IMR-90 (cell line): ENCODE results near the gene INA. TPM values are rescaled to one million over a fixed set of nuclear protein-coding genes. Genes with fewer than 3 reads are reported as not detected.

ENCODE experiments used
- ATAC-seq: fragments of 200-7000 bp; cut with Tn5 transposase; 2 replicates; pipeline ENCODE4 v1.9.1; 2020; ENCODE audit warnings: low read depth, mild to moderate bottlenecking, moderate library complexity
- BruUV-seq: library from RNA; stranded (reverse); fragments of 400-500 nt; replicated peaks from 2 replicates; lab custom pipeline; 2021; lab: Mats Ljungman, UMichigan
- CTCF ChIA-PET: fragments of 300-600 bp; formaldehyde crosslinking; extraction: SDS; loops from one replicate; lab custom pipeline; 2021; ENCODE audit warnings: antibody characterized with exemption; lab: Yijun Ruan, JAX
- POLR2A ChIA-PET: fragments of 300-600 bp; sonication (Branson Sonifier 250); formaldehyde crosslinking; loops from one replicate; lab custom pipeline; 2022; ENCODE audit warnings: antibody characterized with exemption; ENCODE audit not compliant: unreplicated experiment; lab: Charles Lee
- DNase-seq: peaks from one replicate; pipeline ENCODE4 v3.0.0; 2013
- H2AFZ ChIP-seq: replicated peaks from 2 replicates; pipeline ENCODE3; 2013; ENCODE audit warnings: low read length, mild to moderate bottlenecking; ENCODE audit not compliant: poor library complexity
- H2AK5ac ChIP-seq: 2 replicates; pipeline ENCODE4 v1.6.1; 2013; ENCODE audit warnings: low read depth, low read length, inconsistent platforms
- H2AK9ac ChIP-seq: replicated peaks from 2 replicates; pipeline ENCODE3; 2013; ENCODE audit warnings: mild to moderate bottlenecking, low read depth, low read length, moderate library complexity; ENCODE audit not compliant: poor library complexity
- H2BK120ac ChIP-seq: 2 replicates; pipeline ENCODE4 v1.6.1; 2013; ENCODE audit warnings: low read depth, low read length, inconsistent platforms
- H2BK15ac ChIP-seq: 3 replicates; pipeline ENCODE4 v1.6.1; 2013; ENCODE audit warnings: low read depth, low read length, inconsistent platforms
- H2BK20ac ChIP-seq: 2 replicates; pipeline ENCODE4 v1.6.1; 2013; ENCODE audit warnings: low read depth, mild to moderate bottlenecking, inconsistent platforms, low read length, moderate library complexity
- H2BK5ac ChIP-seq: 2 replicates; pipeline ENCODE4 v1.6.1; 2013; ENCODE audit warnings: mild to moderate bottlenecking, low read depth, low read length, inconsistent platforms; ENCODE audit not compliant: poor library complexity, severe bottlenecking
- H3K14ac ChIP-seq: replicated peaks from 2 replicates; pipeline ENCODE4 v1.6.1; 2013; ENCODE audit warnings: low read depth, low read length, inconsistent platforms
- H3K18ac ChIP-seq: 2 replicates; pipeline ENCODE4 v1.6.1; 2013; ENCODE audit warnings: low read depth, low read length, control low read depth
- H3K23ac ChIP-seq: 2 replicates; pipeline ENCODE4 v1.6.1; 2013; ENCODE audit warnings: low read depth, low read length, inconsistent platforms
- H3K27ac ChIP-seq: 2 replicates; pipeline ENCODE4 v1.5.1; 2013; ENCODE audit warnings: mild to moderate bottlenecking, control low read depth, low read length; ENCODE audit not compliant: insufficient read depth
- H3K27me3 ChIP-seq: 2 replicates; pipeline ENCODE4 v1.6.1; 2013; ENCODE audit warnings: low read length; ENCODE audit not compliant: control insufficient read depth, insufficient read depth
- H3K36me3 ChIP-seq: 2 replicates; pipeline ENCODE4 v1.6.1; 2013; ENCODE audit warnings: low read length, mixed read lengths; ENCODE audit not compliant: control insufficient read depth, insufficient read depth
- H3K4ac ChIP-seq: 2 replicates; pipeline ENCODE4 v1.6.1; 2013; ENCODE audit warnings: low read depth, low read length, inconsistent platforms
- H3K4me1 ChIP-seq: 2 replicates; pipeline ENCODE4 v1.6.1; 2013; ENCODE audit warnings: low read length, mixed read lengths; ENCODE audit not compliant: control insufficient read depth, insufficient read depth
- H3K4me2 ChIP-seq: 2 replicates; pipeline ENCODE4 v1.6.1; 2013; ENCODE audit warnings: low read depth, mild to moderate bottlenecking, control low read depth, low read length, moderate library complexity
- H3K4me3 ChIP-seq: 2 replicates; pipeline ENCODE4 v1.5.1; 2013; ENCODE audit warnings: low read depth, mild to moderate bottlenecking, control low read depth, low read length, moderate library complexity; ENCODE audit not compliant: insufficient read depth
- H3K56ac ChIP-seq: 2 replicates; pipeline ENCODE4 v1.6.1; 2013; ENCODE audit warnings: low read length, inconsistent platforms; ENCODE audit not compliant: insufficient read depth; ENCODE audit errors: extremely low read depth
- H3K79me1 ChIP-seq, 2 experiments: 2 replicates each; pipeline ENCODE4 v1.6.1; 2013; ENCODE audit warnings: low read length in 2 of 2, inconsistent platforms in 1 of 2, low read depth in 1 of 2
- H3K9ac ChIP-seq: 2 replicates; pipeline ENCODE4 v1.6.1; 2013; ENCODE audit warnings: low read depth, low read length, control low read depth
- H3K9me1 ChIP-seq: 2 replicates; pipeline ENCODE4 v1.6.1; 2013; ENCODE audit warnings: low read length, inconsistent platforms; ENCODE audit not compliant: insufficient read depth
- H3K9me3 ChIP-seq: 2 replicates; pipeline ENCODE4 v1.6.1; 2013; ENCODE audit warnings: low read length; ENCODE audit not compliant: control insufficient read depth, insufficient read depth
- H4K20me1 ChIP-seq: 2 replicates; pipeline ENCODE4 v1.6.1; 2013; ENCODE audit warnings: low read length, inconsistent platforms; ENCODE audit not compliant: insufficient read depth
- H4K5ac ChIP-seq: 2 replicates; pipeline ENCODE4 v1.6.1; 2013; ENCODE audit warnings: mild to moderate bottlenecking, low read depth, low read length, control low read depth
- H4K8ac ChIP-seq, 2 experiments: 2 replicates each; pipeline ENCODE4 v1.6.1; 2013; ENCODE audit warnings: low read depth in 2 of 2, low read length in 2 of 2, control low read depth in 1 of 2, inconsistent platforms in 1 of 2
- H4K91ac ChIP-seq: 2 replicates; pipeline ENCODE4 v1.6.1; 2013; ENCODE audit warnings: low read depth, low read length, inconsistent platforms; ENCODE audit not compliant: insufficient read depth
- BHLHE40 ChIP-seq: fragments of 150-350 bp; IDR thresholded peaks from 2 replicates; pipeline ENCODE4 v1.6.1; 2016; ENCODE audit warnings: mild to moderate bottlenecking, low read depth, low read length
- CTCF ChIP-seq: conservative IDR thresholded peaks from 2 replicates; pipeline ENCODE4 v1.5.1; 2012; ENCODE audit warnings: mild to moderate bottlenecking, low read depth, low read length, improper control_type of control experiment
- ELK1 ChIP-seq: fragments of 150-350 bp; IDR thresholded peaks from 2 replicates; pipeline ENCODE4 v1.6.1; 2016; ENCODE audit warnings: low read depth, mild to moderate bottlenecking, low read length, moderate library complexity, borderline replicate concordance
- FOS ChIP-seq: fragments of 150-350 bp; IDR thresholded peaks from 2 replicates; pipeline ENCODE4 v1.6.1; 2016; ENCODE audit warnings: low read depth, low read length
- MAFK ChIP-seq: IDR thresholded peaks from 2 replicates; pipeline ENCODE4 v1.6.1; 2012; ENCODE audit warnings: low read depth, low read length, improper control_type of control experiment
- MAZ ChIP-seq: IDR thresholded peaks from 2 replicates; pipeline ENCODE4 v1.6.1; 2012; ENCODE audit warnings: low read depth, mild to moderate bottlenecking, low read length, improper control_type of control experiment, moderate library complexity, borderline replicate concordance
- NFE2L2 ChIP-seq: fragments of 150-350 bp; IDR thresholded peaks from 2 replicates; pipeline ENCODE4 v1.6.1; 2016; ENCODE audit warnings: low read depth, mild to moderate bottlenecking, low read length
- POLR2A ChIP-seq: IDR thresholded peaks from 2 replicates; pipeline ENCODE4 v1.6.1; 2012; ENCODE audit warnings: mild to moderate bottlenecking, low read depth, low read length
- RAD21 ChIP-seq: IDR thresholded peaks from 2 replicates; pipeline ENCODE4 v1.6.1; 2012; ENCODE audit warnings: low read length, improper control_type of control experiment
- RCOR1 ChIP-seq: IDR thresholded peaks from 2 replicates; pipeline ENCODE4 v1.6.1; 2012; ENCODE audit warnings: mild to moderate bottlenecking, low read length, improper control_type of control experiment; ENCODE audit not compliant: insufficient replicate concordance
- RFX5 ChIP-seq: IDR thresholded peaks from 2 replicates; pipeline ENCODE4 v1.8.0; 2012; ENCODE audit warnings: low read depth, mild to moderate bottlenecking, low read length, moderate library complexity
- SMC3 ChIP-seq: fragments of 150-350 bp; IDR thresholded peaks from 2 replicates; pipeline ENCODE4 v1.6.1; 2016; ENCODE audit warnings: low read depth, mild to moderate bottlenecking, antibody characterized with exemption, low read length, moderate library complexity
- USF2 ChIP-seq: fragments of 150-350 bp; IDR thresholded peaks from 2 replicates; pipeline ENCODE4 v1.6.1; 2017; ENCODE audit warnings: mild to moderate bottlenecking, antibody characterized with exemption, low read length, low read depth
- WGBS, 2 experiments: methylation state at CpG; one replicate each; pipeline versions ENCODE4 v1.1.5 to v1.1.7; 2013; ENCODE audit warnings: missing lambda C conversion rate in 2 of 2; ENCODE audit not compliant: insufficient read length in 1 of 2; ENCODE audit errors: extremely low coverage in 2 of 2; 5-methylcytosine and 5-hydroxymethylcytosine counted together
- dilution Hi-C: fragments of 300-500 bp; cut with HindIII; formaldehyde crosslinking; loops from one replicate; pipeline ENCODE4 v1.14.3; 2018; ENCODE audit warnings: low sequenced_read_pairs; ENCODE audit not compliant: unreplicated experiment
- in situ Hi-C: fragments of 300-500 bp; cut with MboI; formaldehyde crosslinking; loops from 3 replicates; pipeline ENCODE4 v1.14.3; 2019; ENCODE audit warnings: low sequenced_read_pairs, inconsistent platforms, mixed read lengths
- intact Hi-C: fragments of 100-400 bp; cut with micrococcal nuclease; formaldehyde crosslinking; loops from 2 replicates; pipeline ENCODE4 v1.10.0; 2022
- polyA plus RNA-seq, 3 experiments: library from polyadenylated mRNA; depleted of rRNA; stranded (reverse); fragments of >200 nt; gene quantifications; 2 replicates each; pipeline ENCODE4 v1.2.3, GENCODE V29; 2012; ENCODE audit warnings: low replicate concordance in 1 of 3
- total RNA-seq: library from RNA; depleted of rRNA; stranded (reverse); fragments of >200 nt; gene quantifications from 2 replicates; pipeline ENCODE4 v1.2.3, GENCODE V29; 2012

INA gene
- total and polyA plus RNA-seq, 2 of the 4 experiments (the other 2 are of a cell fraction) = 4.5 to 7.5 TPM

- Histone ChIP-seq H3K36me3 (no peaks in the 10 kb centered on the region), H4K91ac (no peak overlapping the region), H2BK120ac (no peak overlapping the region), H3K4me3 (no peak overlapping the region), H3K79me1 (peaks cover 0 to 8% of the 10 kb centered on the region in 2 experiments; a peak in 2 of 4 replicates), H3K18ac (no peak overlapping the region), H3K9me1 (peaks cover 3% of the 10 kb centered on the region; the same call in 1 of the 2 replicates), H2AFZ (peak overlapping the region; percentile 46), H3K4ac (no peak overlapping the region), H4K8ac (no peak overlapping the region), H3K27ac (no peak overlapping the region), H2AK9ac (no peak overlapping the region), H3K4me1 (peaks cover 9% of the 10 kb centered on the region), H3K9me3 (no peaks in the 10 kb centered on the region), H4K20me1 (peaks cover 20% of the 10 kb centered on the region), H2BK15ac (no peak overlapping the region), H2AK5ac (no peak overlapping the region), H3K23ac (no peak overlapping the region), H4K5ac (no peak overlapping the region), H3K27me3 (peaks cover 24% of the 10 kb centered on the region), H3K14ac (no peak overlapping the region), H3K56ac (no peak overlapping the region), H2BK20ac (no peak overlapping the region), H3K9ac (no peak overlapping the region), H2BK5ac (no peak overlapping the region), H3K4me2 (no peak overlapping the region)
- ATAC-seq (no peak), DNase-seq (no peak)
- ChIA-PET POLR2A (no interaction called here), CTCF (interaction anchor here (1.3 kb wide), 1 partner anchor 55 kb away, joined by 6 read pairs; no protein-coding TSS in a partner anchor)
- dilution Hi-C loops = no loop called here
- no peak for TF ChIP-seq RAD21
- no peak for TF ChIP-seq RCOR1
- no peak for TF ChIP-seq BHLHE40
- no peak for TF ChIP-seq CTCF
- no peak for TF ChIP-seq USF2
- TF ChIP-seq POLR2A = no peak
- no peak for TF ChIP-seq MAZ
- no peak for TF ChIP-seq SMC3
- no peak for TF ChIP-seq FOS
- TF ChIP-seq ELK1 = no peak
- no peak for TF ChIP-seq MAFK
- TF ChIP-seq RFX5 = no peak
- no peak for TF ChIP-seq NFE2L2
- intact Hi-C loops = no loop called here
- in situ Hi-C loops = no loop called here
- BruUV-seq = no TSS peak
- WGBS, 2 experiments = 5% methylated on average over 4 of the region's 12 CpGs; no CpG with 5 or more reads in 1 of the 2 experiments
Measured at GRCh38 chr10:103278537-103278823, 1.5 kb downstream of the INA start.
